HG03103 (cell line): ENCODE measurements around the gene CDC123.
"Not testable (repeated sequence)": the region's sequence is repeated elsewhere in the genome, so short reads cannot be mapped to it uniquely, and the experiment has no call there.

Experiments
- ATAC-seq: cut with Tn5 transposase; IDR thresholded peaks from one replicate; pipeline ENCODE4 v1.9.1; 2021; ENCODE audit warnings: low read depth; ENCODE audit not compliant: unreplicated experiment

CDC123 gene

GRCh38 chr10:12279281-12279680, 83.3 kb downstream of the CDC123 start:
- no peak for ATAC-seq

- no peak for ATAC-seq
Measured at GRCh38 chr10:12287772-12288171, 91.8 kb downstream of the CDC123 start.

GRCh38 chr10:12297784-12298183, 101.8 kb downstream of the CDC123 start:
- ATAC-seq: not testable (repeated sequence)

GRCh38 chr10:12299222-12299965, 103.4 kb downstream of the CDC123 start:
- ATAC-seq: no peak
